GM21360 (cell line): Measurements from ENCODE around the gene NOTCH1.

ENCODE experiments used
- ATAC-seq: cut with Tn5 transposase; IDR thresholded peaks from one replicate; pipeline ENCODE4 v1.9.1; 2021; ENCODE audit warnings: mild to moderate bottlenecking, moderate library complexity; ENCODE audit not compliant: unreplicated experiment

Gene NOTCH1

GRCh38 chr9:136518623-136519022, 27.2 kb downstream of the NOTCH1 start:
- no peak for ATAC-seq

- ATAC-seq: no peak
These were observed 27.9 kb downstream of the NOTCH1 start for GRCh38 chr9:136517950-136518349.

- ATAC-seq: no peak
These were observed 28.7 kb downstream of the NOTCH1 start for GRCh38 chr9:136517012-136517743.

- ATAC-seq: no peak
These were observed 29.6 kb downstream of the NOTCH1 start for GRCh38 chr9:136516191-136516654.

- ATAC-seq: no peak
These were observed 30.6 kb downstream of the NOTCH1 start for GRCh38 chr9:136515276-136515675.

GRCh38 chr9:136514022-136514714, 31.7 kb downstream of the NOTCH1 start:
- no peak for ATAC-seq

GRCh38 chr9:136513191-136513590, 32.7 kb downstream of the NOTCH1 start:
- no peak for ATAC-seq

- no peak for ATAC-seq
These were observed 33.2 kb downstream of the NOTCH1 start for GRCh38 chr9:136512651-136513071.

- ATAC-seq: no peak
These were observed 33.9 kb downstream of the NOTCH1 start for GRCh38 chr9:136511670-136512592.

GRCh38 chr9:136511144-136511669, 34.6 kb downstream of the NOTCH1 start:
- no peak for ATAC-seq

GRCh38 chr9:136510561-136510960, 35.3 kb downstream of the NOTCH1 start:
- no peak for ATAC-seq

- no peak for ATAC-seq
These were observed 36.3 kb downstream of the NOTCH1 start for GRCh38 chr9:136509549-136509948.

GRCh38 chr9:136508729-136509500, 36.9 kb downstream of the NOTCH1 start:
- no peak for ATAC-seq

- ATAC-seq: no peak
These were observed 37.9 kb downstream of the NOTCH1 start for GRCh38 chr9:136507992-136508375.

- ATAC-seq: no peak
These were observed 38.4 kb downstream of the NOTCH1 start for GRCh38 chr9:136507221-136507991.

GRCh38 chr9:136506425-136506824, 39.4 kb downstream of the NOTCH1 start:
- no peak for ATAC-seq

GRCh38 chr9:136505406-136506403, 40.1 kb downstream of the NOTCH1 start:
- ATAC-seq: no peak
